B cell (primary cell): ENCODE results near the gene SCARF1. TPM values are rescaled to one million over a fixed set of nuclear protein-coding genes. Genes with fewer than 3 reads are reported as not detected.

ENCODE experiments used
- ATAC-seq: fragments of 200-7000 bp; cut with Tn5 transposase; one replicate; pipeline ENCODE4 v1.10.0; 2021; ENCODE audit warnings: low read depth, mild to moderate bottlenecking, moderate number of reproducible peaks, moderate library complexity
- CTCF ChIA-PET: fragments of 350-600 bp; sonication (Branson Sonifier 250); formaldehyde crosslinking; loops from one replicate; lab custom pipeline; 2021; ENCODE audit warnings: antibody characterized with exemption, inconsistent platforms; lab: Charles Lee
- POLR2A ChIA-PET: fragments of 350-600 bp; sonication (Branson Sonifier 250); formaldehyde crosslinking; loops from one replicate; lab custom pipeline; 2021; ENCODE audit warnings: antibody characterized with exemption; lab: Charles Lee
- DNase-seq: peaks from one replicate; pipeline ENCODE4 v3.0.0; 2013
- H2AFZ ChIP-seq: 2 replicates; pipeline ENCODE4 v1.6.1; 2012; ENCODE audit warnings: mild to moderate bottlenecking, low read depth, low read length; ENCODE audit not compliant: insufficient read depth, poor library complexity, severe bottlenecking
- H3K27ac ChIP-seq, 2 donors: 1 replicate in 1 of 2; 2 replicates in 1 of 2; pipeline ENCODE4 v1.5.1; 2012 to 2013; ENCODE audit warnings: low read length in 2 of 2, mild to moderate bottlenecking in 2 of 2, moderate library complexity in 1 of 2
- H3K27me3 ChIP-seq, 4 experiments: fragments of 200-600 bp in 1 of 4; sonication (generic) in 1 of 4; replicated peaks in 1 of 4; 1 replicate in 2 of 4; 2 replicates in 2 of 4; pipeline versions ENCODE4 v1.6.1 to v1.7.0; 2013 to 2016; ENCODE audit warnings: low read length in 3 of 4, mild to moderate bottlenecking in 2 of 4, mixed read lengths in 1 of 4, moderate library complexity in 1 of 4; ENCODE audit not compliant: insufficient read depth in 4 of 4, control insufficient read depth in 3 of 4; ENCODE audit errors: control extremely low read depth in 1 of 4
- H3K36me3 ChIP-seq, 2 experiments: replicated peaks in 1 of 2; 1 replicate in 1 of 2; 2 replicates in 1 of 2; pipeline versions ENCODE4 v1.6.1 to v1.7.1; 2013; ENCODE audit warnings: low read length in 1 of 2; ENCODE audit not compliant: insufficient read depth in 2 of 2, control insufficient read depth in 1 of 2; ENCODE audit errors: control extremely low read depth in 1 of 2, extremely low read depth in 1 of 2
- H3K4me1 ChIP-seq, 2 donors: fragments of 200-600 bp in 1 of 2; sonication (generic) in 1 of 2; 1 replicate in 1 of 2; 2 replicates in 1 of 2; pipeline versions ENCODE4 v1.5.1 to v1.6.1; 2013 to 2017; ENCODE audit warnings: low read length in 2 of 2; ENCODE audit not compliant: control insufficient read depth in 2 of 2, insufficient read depth in 2 of 2
- H3K4me2 ChIP-seq: replicated peaks from 2 replicates; pipeline ENCODE3; 2012; ENCODE audit warnings: mild to moderate bottlenecking, low read depth, low read length; ENCODE audit not compliant: poor library complexity, severe bottlenecking
- H3K4me3 ChIP-seq, 5 experiments: fragments of 200-600 bp in 1 of 5; sonication (generic) in 1 of 5; 1 replicate in 3 of 5; 2 replicates in 2 of 5; pipeline versions ENCODE4 v1.5.1 to v1.7.0; 2011 to 2016; ENCODE audit warnings: low read length in 4 of 5, mild to moderate bottlenecking in 4 of 5, low read depth in 2 of 5, control low read depth in 1 of 5, moderate library complexity in 1 of 5; ENCODE audit not compliant: insufficient read depth in 1 of 5; ENCODE audit errors: control extremely low read depth in 1 of 5, extremely low read depth in 1 of 5
- H3K79me2 ChIP-seq: fragments of 200-600 bp; sonication (generic); one replicate; pipeline ENCODE4 v1.6.0; 2016; ENCODE audit warnings: low read length; ENCODE audit not compliant: control insufficient read depth, insufficient read depth
- H3K9ac ChIP-seq: fragments of 200-600 bp; sonication (generic); 2 replicates; pipeline ENCODE4 v1.6.1; 2017; ENCODE audit warnings: mild to moderate bottlenecking, low read length, moderate library complexity
- H3K9me3 ChIP-seq, 3 donors: one replicate each; pipeline versions ENCODE4 v1.6.1 to v1.7.1; 2013; ENCODE audit warnings: low read length in 2 of 3; ENCODE audit not compliant: control insufficient read depth in 2 of 3, insufficient read depth in 1 of 3; ENCODE audit errors: control extremely low read depth in 1 of 3
- H4K20me1 ChIP-seq: 2 replicates; pipeline ENCODE4 v1.6.0; 2012; ENCODE audit warnings: mild to moderate bottlenecking, low read length; ENCODE audit not compliant: insufficient read depth, control insufficient read depth, poor library complexity, severe bottlenecking
- H3K27ac Mint-ChIP-seq: one replicate; pipeline ENCODE4 v1.8.0; 2021; ENCODE audit warnings: mixed read lengths
- H3K27me3 Mint-ChIP-seq: one replicate; pipeline ENCODE4 v1.8.0; 2021; ENCODE audit warnings: mixed read lengths
- H3K4me1 Mint-ChIP-seq: one replicate; pipeline ENCODE4 v1.8.0; 2021; ENCODE audit warnings: mixed read lengths
- H3K4me3 Mint-ChIP-seq: one replicate; pipeline ENCODE4 v1.8.0; 2021; ENCODE audit warnings: mixed read lengths
- H3K9me3 Mint-ChIP-seq: one replicate; pipeline ENCODE4 v1.8.0; 2022; ENCODE audit warnings: mixed read lengths; ENCODE audit not compliant: insufficient read depth
- EZH2 ChIP-seq: IDR thresholded peaks from 2 replicates; pipeline ENCODE4 v1.6.1; 2012; ENCODE audit warnings: borderline replicate concordance, low read depth, mild to moderate bottlenecking, moderate library complexity, low read length; ENCODE audit not compliant: insufficient read depth, poor library complexity, severe bottlenecking
- WGBS: methylation state at CpG from one replicate; pipeline ENCODE4 v1.1.5; 2013; ENCODE audit warnings: missing lambda C conversion rate; ENCODE audit not compliant: insufficient coverage; 5-methylcytosine and 5-hydroxymethylcytosine counted together
- intact Hi-C: fragments of 100-400 bp; cut with micrococcal nuclease; formaldehyde crosslinking; loops from one replicate; pipeline ENCODE4 v1.10.0; 2022
- polyA plus RNA-seq: library from polyadenylated mRNA; depleted of rRNA; stranded (reverse); fragments of >200 nt; gene quantifications from 2 replicates; pipeline ENCODE4 v1.2.3, GENCODE V29; 2012
- total RNA-seq, 2 donors: library from RNA; stranded (reverse); fragments of 120-200 nt in 1 of 2; gene quantifications; 1 replicate in 1 of 2; 2 replicates in 1 of 2; pipeline versions ENCODE4 v1.2.3 to v1.2.4, GENCODE V29; 2013 to 2022
- TF ChIP-seq, protein P1 (sequence below): fragments of 200-600 bp; IDR thresholded peaks from one replicate; pipeline ENCODE4 v1.8.0; 2022; ENCODE audit warnings: antibody characterized with exemption, mild to moderate bottlenecking

SCARF1 gene
- total and polyA plus RNA-seq, 2 donors (not counting 1 experiment from before 2014, with no cell fraction given), result 0.54 to 3.7 TPM

DNA sequence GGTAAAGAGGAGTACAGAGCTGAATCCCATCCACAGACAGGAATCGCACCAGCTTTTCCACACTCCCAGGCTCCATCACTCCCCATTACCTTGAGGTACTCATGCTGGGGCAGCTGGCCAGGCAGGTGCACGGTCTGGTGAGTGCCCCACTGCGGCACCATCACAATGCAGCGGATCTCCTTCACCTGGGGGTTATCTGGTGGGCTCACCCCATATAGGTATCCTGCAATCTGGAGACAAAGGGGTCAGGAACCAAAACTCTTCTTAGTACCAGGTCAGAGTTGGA is 6.0 kb upstream of the SCARF1 start:
- Histone ChIP-seq H3K9ac (no peak overlapping the region), H3K27ac (no peak overlapping the region), H3K9me3 (no peaks in the 10 kb centered on the region), H3K4me2 (no peak overlapping the region), H3K36me3 (peaks cover 0 to 61% of the 10 kb centered on the region in 2 experiments), H2AFZ (no peak overlapping the region), H3K4me3 (no peak overlapping the region), H3K4me1 (peaks cover 12 to 20% of the 10 kb centered on the region in 2 donors), H3K27me3 (no peaks in the 10 kb centered on the region), H4K20me1 (peaks cover 33% of the 10 kb centered on the region), H3K79me2 (no peaks in the 10 kb centered on the region)
- no peak for ATAC-seq
- WGBS, result 96% methylated on average over 3 of the region's 4 CpGs
- Mint-ChIP-seq H3K4me1 (peaks cover 12% of the 10 kb centered on the region), H3K27ac (peak overlapping the region; percentile 32), H3K27me3 (no peaks in the 10 kb centered on the region), H3K4me3 (no peak overlapping the region), H3K9me3 (no peaks in the 10 kb centered on the region)
- ChIA-PET POLR2A (interaction anchor here (1.4 kb wide), 1 partner anchor 83 kb away, joined by 3 read pairs; no protein-coding TSS in a partner anchor), CTCF (interaction anchor here (1.6 to 5.4 kb wide), 4 partner anchors 17 to 214 kb away, joined by 4 to 34 read pairs (median 6); no protein-coding TSS in a partner anchor)
- no peak for DNase-seq
- no peak for TF ChIP-seq EZH2
- TF ChIP-seq, protein P1, sequence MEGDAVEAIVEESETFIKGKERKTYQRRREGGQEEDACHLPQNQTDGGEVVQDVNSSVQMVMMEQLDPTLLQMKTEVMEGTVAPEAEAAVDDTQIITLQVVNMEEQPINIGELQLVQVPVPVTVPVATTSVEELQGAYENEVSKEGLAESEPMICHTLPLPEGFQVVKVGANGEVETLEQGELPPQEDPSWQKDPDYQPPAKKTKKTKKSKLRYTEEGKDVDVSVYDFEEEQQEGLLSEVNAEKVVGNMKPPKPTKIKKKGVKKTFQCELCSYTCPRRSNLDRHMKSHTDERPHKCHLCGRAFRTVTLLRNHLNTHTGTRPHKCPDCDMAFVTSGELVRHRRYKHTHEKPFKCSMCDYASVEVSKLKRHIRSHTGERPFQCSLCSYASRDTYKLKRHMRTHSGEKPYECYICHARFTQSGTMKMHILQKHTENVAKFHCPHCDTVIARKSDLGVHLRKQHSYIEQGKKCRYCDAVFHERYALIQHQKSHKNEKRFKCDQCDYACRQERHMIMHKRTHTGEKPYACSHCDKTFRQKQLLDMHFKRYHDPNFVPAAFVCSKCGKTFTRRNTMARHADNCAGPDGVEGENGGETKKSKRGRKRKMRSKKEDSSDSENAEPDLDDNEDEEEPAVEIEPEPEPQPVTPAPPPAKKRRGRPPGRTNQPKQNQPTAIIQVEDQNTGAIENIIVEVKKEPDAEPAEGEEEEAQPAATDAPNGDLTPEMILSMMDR, result no peak
- intact Hi-C loops, result no loop called here

DNA sequence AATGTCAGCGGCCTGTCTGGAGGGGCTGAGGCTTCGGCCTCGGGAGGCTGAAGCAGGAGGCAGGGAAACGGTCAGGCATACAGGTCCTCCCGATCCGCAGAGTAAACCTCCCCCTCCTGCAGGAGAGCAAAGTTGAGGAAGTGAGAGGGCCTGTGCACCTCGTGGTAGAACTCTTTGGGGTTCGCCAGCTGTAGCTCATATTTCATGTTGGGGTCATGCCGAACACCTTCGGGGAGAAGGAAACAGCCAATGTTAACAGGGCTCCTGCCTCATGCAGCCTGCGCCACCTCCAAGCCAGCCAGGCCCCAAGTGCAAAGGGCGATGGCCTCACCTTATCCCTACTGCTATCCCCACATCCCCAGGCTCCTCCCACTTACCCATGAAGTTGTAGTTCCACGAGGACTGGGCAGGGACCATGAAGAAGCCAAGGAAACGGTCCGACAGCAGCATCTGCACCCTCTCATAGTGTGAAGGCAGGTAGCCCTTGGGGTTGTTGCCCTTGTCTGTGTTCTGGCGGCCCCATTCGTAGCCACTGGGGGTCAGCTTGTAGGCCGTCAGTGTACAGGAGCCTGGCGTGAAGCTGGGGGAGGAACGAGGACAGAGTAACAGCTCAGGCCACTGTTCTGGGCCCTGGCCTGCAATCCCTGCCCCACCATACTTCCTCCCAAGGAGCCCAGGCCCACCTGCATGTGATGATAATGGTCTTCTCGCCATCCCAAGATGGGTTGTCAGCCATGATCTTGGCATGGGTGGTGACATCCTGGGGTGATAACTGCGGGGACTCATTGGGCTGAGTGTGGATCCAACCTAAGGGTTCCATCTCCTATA is 5.4 kb upstream of the SCARF1 start:
- no peak overlapping the region for H3K4me3 ChIP-seq
- H2AFZ ChIP-seq, result no peak overlapping the region
- peak overlapping the region; percentile 13 for H3K4me3 Mint-ChIP-seq
- H3K4me1 Mint-ChIP-seq, result peaks cover 14% of the 10 kb centered on the region
- no peaks in the 10 kb centered on the region for H3K27me3 Mint-ChIP-seq
- peaks cover 12 to 20% of the 10 kb centered on the region in 2 donors for H3K4me1 ChIP-seq
- ATAC-seq, result no peak
- TF ChIP-seq, protein P1, result no peak
- no peak for TF ChIP-seq EZH2
- H3K9me3 ChIP-seq, result no peaks in the 10 kb centered on the region
- POLR2A ChIA-PET, result interaction anchor here (1.4 to 4.1 kb wide), 2 partner anchors 22 to 83 kb away, joined by 3 to 77 read pairs; partner anchors contain the start of gene SLC43A2
- H3K9me3 Mint-ChIP-seq, result no peaks in the 10 kb centered on the region
- peaks cover 30% of the 10 kb centered on the region for H4K20me1 ChIP-seq
- no peaks in the 10 kb centered on the region for H3K27me3 ChIP-seq
- DNase-seq, result no peak
- peak overlapping the region; percentile 67 for H3K27ac Mint-ChIP-seq
- CTCF ChIA-PET, result interaction anchor here (1.6 to 7.8 kb wide), 6 partner anchors 10 to 215 kb away, joined by 4 to 135 read pairs (median 10); partner anchors contain the start of gene SLC43A2
- H3K79me2 ChIP-seq, result no peaks in the 10 kb centered on the region
- 76% methylated on average over 14 of the region's 22 CpGs for WGBS
- H3K4me2 ChIP-seq, result no peak overlapping the region
- H3K9ac ChIP-seq, result no peak overlapping the region
- H3K36me3 ChIP-seq, result peaks cover 0 to 56% of the 10 kb centered on the region in 2 experiments
- H3K27ac ChIP-seq, result no peak overlapping the region
- intact Hi-C loops, result no loop called here
